ENCODE data around the gene PCSK2. TPM values are rescaled to one million over a fixed set of nuclear protein-coding genes. Genes with fewer than 3 reads are reported as not detected.

PCSK2 gene
- total RNA-seq, 4 donors from 2014 or later, result 0.64 to 4.1 (median 1.4) TPM; not detected in 1

DNA sequence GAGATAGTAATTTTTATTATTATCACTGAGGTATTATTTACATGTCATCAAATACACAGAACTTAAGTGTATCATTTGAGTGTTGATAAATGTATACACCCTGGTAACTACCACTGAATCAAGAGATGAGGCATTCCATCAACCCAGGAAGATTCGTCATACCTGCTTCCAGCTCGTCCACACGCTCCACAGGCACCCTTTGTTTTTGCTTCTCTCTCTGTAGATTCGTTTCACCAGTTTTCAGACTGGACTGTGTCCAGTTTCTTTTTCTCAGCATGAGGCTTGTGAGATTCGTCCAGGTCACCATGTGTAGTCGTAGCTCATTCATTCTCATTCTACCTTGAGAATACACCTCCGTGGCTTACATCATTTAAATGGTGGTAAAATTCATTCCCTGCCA, 239.8 kb downstream of the PCSK2 start:
- WGBS, 2 donors (ENCODE audit: low coverage in 1 of 2), result 73 to 77% methylated on average over 4 to 7 of the region's 7 CpGs
- in situ Hi-C loops (cut with MboI; ENCODE audit: low pct_ligation_motif_present in 1 of 4, low pct_unique_long_range_greater_than_20kb in 1 of 4, low sequenced_read_pairs in 3 of 4), result no loop called here

DNA sequence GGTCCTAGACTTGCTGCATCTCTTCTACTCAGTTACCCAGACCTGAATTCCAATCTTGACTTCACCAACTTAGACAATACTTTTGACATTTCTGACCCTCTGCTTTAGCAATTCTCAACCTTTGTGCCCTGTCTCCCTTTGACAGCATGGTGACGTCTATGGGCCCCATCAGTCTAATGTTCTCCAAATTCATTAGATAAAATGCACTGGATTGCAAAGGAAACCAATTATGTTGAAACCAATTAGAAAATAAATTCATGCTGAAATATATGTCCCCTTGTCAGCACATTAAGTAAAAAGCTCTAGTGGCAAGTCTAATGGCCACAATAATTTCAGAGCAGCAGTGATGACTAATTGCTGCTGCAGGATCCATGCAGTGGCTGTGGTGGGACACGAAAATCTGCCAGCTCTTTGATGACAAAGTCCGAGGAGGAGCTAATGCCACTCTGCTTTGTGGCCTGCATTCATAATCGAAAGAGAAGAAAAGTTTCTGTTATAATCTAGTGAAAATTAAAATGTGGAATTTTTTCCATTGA, 240.3 kb downstream of the PCSK2 start:
- Histone ChIP-seq H3K9me3 (no peaks in the 10 kb centered on the region), H3K27me3 (no peaks in the 10 kb centered on the region), H3K36me3 (no peaks in the 10 kb centered on the region), H3K4me3 (no peak overlapping the region), H3K27ac (no peak overlapping the region), H3K4me1 (no peaks in the 10 kb centered on the region)
- intact Hi-C loops (cut with DNase I; ENCODE audit: low total_unique reads), result no loop called here
- TF ChIP-seq POLR2AphosphoS5 (IDR thresholded peaks at IDR 0.05) (no peak), POLR2A (IDR thresholded peaks at IDR 0.05) (no peak), EP300 (IDR thresholded peaks at IDR 0.05; ENCODE audit: low read depth) (no peak), CTCF (IDR thresholded peaks at IDR 0.05) (no peak)
- WGBS, 2 donors (ENCODE audit: low coverage in 1 of 2), result 83 to 85% methylated on average over 3 to 4 of the region's 4 CpGs
- in situ Hi-C loops (cut with MboI; ENCODE audit: low pct_ligation_motif_present in 1 of 4, low pct_unique_long_range_greater_than_20kb in 1 of 4, low sequenced_read_pairs in 3 of 4), result no loop called here
- no peak for DNase-seq

More for the DNA sequence above, 239.8 kb downstream of the PCSK2 start:
- Histone ChIP-seq H3K27me3 (no peaks in the 10 kb centered on the region), H3K4me3 (no peak overlapping the region), H3K4me1 (no peaks in the 10 kb centered on the region), H3K9me3 (no peaks in the 10 kb centered on the region), H3K36me3 (no peaks in the 10 kb centered on the region), H3K27ac (no peak overlapping the region)
- no peak for DNase-seq
- TF ChIP-seq POLR2AphosphoS5 (IDR thresholded peaks at IDR 0.05) (no peak), EP300 (IDR thresholded peaks at IDR 0.05; ENCODE audit: low read depth) (no peak), POLR2A (IDR thresholded peaks at IDR 0.05) (no peak), CTCF (IDR thresholded peaks at IDR 0.05) (no peak)
- intact Hi-C loops (cut with DNase I; ENCODE audit: low total_unique reads), result no loop called here

GRCh38 chr20:17468073-17468840, 241.4 kb downstream of the PCSK2 start:
- 78% methylated on average over 23 of the region's 24 CpGs; no CpG with 5 or more reads in 1 of the 2 donors for WGBS, 2 donors (ENCODE audit: low coverage in 1 of 2)
- H3K27me3 ChIP-seq, result no peaks in the 10 kb centered on the region
- no peak overlapping the region for H3K27ac ChIP-seq
- no peaks in the 10 kb centered on the region for H3K9me3 ChIP-seq
- no peaks in the 10 kb centered on the region for H3K36me3 ChIP-seq
- H3K4me3 ChIP-seq, result no peak overlapping the region
- no peak for DNase-seq
- no peaks in the 10 kb centered on the region for H3K4me1 ChIP-seq
- intact Hi-C loops (cut with DNase I; ENCODE audit: low total_unique reads), result no loop called here
- in situ Hi-C loops (cut with MboI; ENCODE audit: low pct_ligation_motif_present in 1 of 4, low pct_unique_long_range_greater_than_20kb in 1 of 4, low sequenced_read_pairs in 3 of 4), result no loop called here
- TF ChIP-seq CTCF (IDR thresholded peaks at IDR 0.05) (no peak), POLR2AphosphoS5 (IDR thresholded peaks at IDR 0.05) (no peak), EP300 (IDR thresholded peaks at IDR 0.05; ENCODE audit: low read depth) (no peak), POLR2A (IDR thresholded peaks at IDR 0.05) (no peak)

GRCh38 chr20:17469246-17470030, 242.6 kb downstream of the PCSK2 start:
- 76 to 83% methylated on average over 1 to 7 of the region's 7 CpGs for WGBS, 2 donors (ENCODE audit: low coverage in 1 of 2)
- H3K36me3 ChIP-seq, result no peaks in the 10 kb centered on the region
- intact Hi-C loops (cut with DNase I; ENCODE audit: low total_unique reads) (no loop called here), in situ Hi-C loops (cut with MboI; ENCODE audit: low pct_ligation_motif_present in 1 of 4, low pct_unique_long_range_greater_than_20kb in 1 of 4, low sequenced_read_pairs in 3 of 4) (no loop called here)
- no peaks in the 10 kb centered on the region for H3K9me3 ChIP-seq
- TF ChIP-seq CTCF (IDR thresholded peaks at IDR 0.05) (no peak), POLR2A (IDR thresholded peaks at IDR 0.05) (no peak), EP300 (IDR thresholded peaks at IDR 0.05; ENCODE audit: low read depth) (no peak), POLR2AphosphoS5 (IDR thresholded peaks at IDR 0.05) (no peak)
- H3K27ac ChIP-seq, result no peak overlapping the region
- H3K4me1 ChIP-seq, result no peaks in the 10 kb centered on the region
- DNase-seq, result no peak
- no peak overlapping the region for H3K4me3 ChIP-seq
- H3K27me3 ChIP-seq, result no peaks in the 10 kb centered on the region

All from transverse colon (tissue), 4 donors.